HG03520 (cell line): ENCODE results near the gene RFPL3.

ENCODE experiments used
- ATAC-seq: cut with Tn5 transposase; IDR thresholded peaks from one replicate; pipeline ENCODE4 v1.9.1; 2021; ENCODE audit warnings: mild to moderate bottlenecking, moderate library complexity; ENCODE audit not compliant: unreplicated experiment

RFPL3 gene

DNA sequence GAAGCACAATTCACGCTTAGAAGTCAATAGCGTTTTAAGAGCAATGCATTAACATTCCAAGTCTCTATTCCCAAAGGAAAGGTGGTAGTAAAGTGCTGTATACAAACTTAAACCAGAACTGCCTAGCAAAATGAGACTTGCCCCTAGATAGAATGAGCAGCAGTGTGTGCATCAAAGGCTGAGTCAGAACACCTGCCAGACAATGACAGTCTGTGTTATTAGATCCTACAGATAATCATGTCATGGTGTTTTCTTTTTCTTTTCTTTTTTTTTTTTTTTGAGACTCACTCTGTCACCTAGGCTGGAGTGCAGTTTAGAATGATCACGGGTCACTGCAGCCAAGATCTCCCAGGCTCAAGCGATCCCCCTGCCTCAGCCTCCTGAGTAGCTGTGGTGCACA, 52.8 kb downstream of the RFPL3 start:
- ATAC-seq = no peak
